Hepatocyte (in vitro differentiated cells): Measurements from ENCODE around the gene DNAJC21.

Experiments used
- EZH2 ChIP-seq: fragments of 200-600 bp; sonication (generic); IDR thresholded peaks from 2 replicates; pipeline ENCODE4 v1.6.1; 2016; ENCODE audit warnings: antibody characterized with exemption, mild to moderate bottlenecking, borderline replicate concordance
- EZH2phosphoT487 ChIP-seq: fragments of 200-600 bp; sonication (generic); IDR thresholded peaks from one replicate; pipeline ENCODE4 v1.6.1; 2018; ENCODE audit warnings: antibody characterized with exemption, mild to moderate bottlenecking, low read depth, moderate library complexity; ENCODE audit not compliant: unreplicated experiment, severe bottlenecking
- TF ChIP-seq, protein P1 (sequence below): fragments of 200-600 bp; sonication (generic); IDR thresholded peaks from 2 replicates; pipeline ENCODE4 v1.5.1; 2016; ENCODE audit warnings: antibody characterized with exemption, mild to moderate bottlenecking; ENCODE audit not compliant: poor library complexity

DNA sequence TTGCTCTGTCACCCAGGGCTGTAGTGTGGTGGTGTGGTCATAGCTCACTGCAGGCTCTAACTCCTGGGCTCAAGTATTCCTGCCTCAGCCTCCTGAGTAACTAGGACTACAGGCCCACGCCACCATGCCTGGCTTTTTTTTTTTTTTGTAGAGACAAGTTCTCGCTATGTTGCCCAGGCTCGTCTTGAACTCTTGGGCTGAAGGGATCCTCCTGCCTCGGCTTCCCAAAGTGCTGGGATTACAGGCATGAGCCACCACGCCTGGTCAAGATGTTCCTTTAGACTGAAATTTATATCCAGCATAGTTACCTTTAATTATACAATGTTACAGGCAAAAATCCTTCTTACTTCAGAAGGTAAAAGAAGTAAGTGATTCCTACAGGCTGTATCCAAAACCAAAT, 1.6 kb upstream of the DNAJC21 start:
- TF ChIP-seq, protein P1, sequence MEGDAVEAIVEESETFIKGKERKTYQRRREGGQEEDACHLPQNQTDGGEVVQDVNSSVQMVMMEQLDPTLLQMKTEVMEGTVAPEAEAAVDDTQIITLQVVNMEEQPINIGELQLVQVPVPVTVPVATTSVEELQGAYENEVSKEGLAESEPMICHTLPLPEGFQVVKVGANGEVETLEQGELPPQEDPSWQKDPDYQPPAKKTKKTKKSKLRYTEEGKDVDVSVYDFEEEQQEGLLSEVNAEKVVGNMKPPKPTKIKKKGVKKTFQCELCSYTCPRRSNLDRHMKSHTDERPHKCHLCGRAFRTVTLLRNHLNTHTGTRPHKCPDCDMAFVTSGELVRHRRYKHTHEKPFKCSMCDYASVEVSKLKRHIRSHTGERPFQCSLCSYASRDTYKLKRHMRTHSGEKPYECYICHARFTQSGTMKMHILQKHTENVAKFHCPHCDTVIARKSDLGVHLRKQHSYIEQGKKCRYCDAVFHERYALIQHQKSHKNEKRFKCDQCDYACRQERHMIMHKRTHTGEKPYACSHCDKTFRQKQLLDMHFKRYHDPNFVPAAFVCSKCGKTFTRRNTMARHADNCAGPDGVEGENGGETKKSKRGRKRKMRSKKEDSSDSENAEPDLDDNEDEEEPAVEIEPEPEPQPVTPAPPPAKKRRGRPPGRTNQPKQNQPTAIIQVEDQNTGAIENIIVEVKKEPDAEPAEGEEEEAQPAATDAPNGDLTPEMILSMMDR: no peak
- TF ChIP-seq EZH2: no peak
- TF ChIP-seq EZH2phosphoT487: no peak
